SK-N-DZ (cell line): ENCODE results near the gene SNAP29.
A peak's percentile ranks its signal among the peaks of the same experiment; 100 is the strongest.
"Not testable (repeated sequence)": the region's sequence is repeated elsewhere in the genome, so short reads cannot be mapped to it uniquely, and the experiment has no call there.

ENCODE experiments used
- DNase-seq: peaks from one replicate; pipeline ENCODE4 v3.0.0-alpha.2; 2015; ENCODE audit warnings: low spot score

SNAP29 gene

GRCh38 chr22:20866736-20867135 is 7.9 kb downstream of the SNAP29 start:
- DNase-seq: no peak

GRCh38 chr22:20867179-20868024 is 8.6 kb downstream of the SNAP29 start:
- DNase-seq: peak; percentile 38

- no peak for DNase-seq
Measured at GRCh38 chr22:20868025-20868962, 9.5 kb downstream of the SNAP29 start.

- DNase-seq: no peak
Measured at GRCh38 chr22:20869234-20869633, 10.4 kb downstream of the SNAP29 start.

GRCh38 chr22:20873214-20873613 is 14.4 kb downstream of the SNAP29 start:
- DNase-seq: no peak

GRCh38 chr22:20875296-20875695 is 16.5 kb downstream of the SNAP29 start:
- no peak for DNase-seq

GRCh38 chr22:20877715-20878114 is 18.9 kb downstream of the SNAP29 start:
- DNase-seq: no peak

- DNase-seq: no peak
Measured at GRCh38 chr22:20881231-20881630, 22.4 kb downstream of the SNAP29 start.

- DNase-seq: no peak
Measured at GRCh38 chr22:20881869-20882815, 23.3 kb downstream of the SNAP29 start.

GRCh38 chr22:20882855-20883254 is 24.0 kb downstream of the SNAP29 start:
- no peak for DNase-seq

- no peak for DNase-seq
Measured at GRCh38 chr22:20884454-20884853, 25.6 kb downstream of the SNAP29 start.

- DNase-seq: no peak
Measured at GRCh38 chr22:20885017-20885556, 26.3 kb downstream of the SNAP29 start.

GRCh38 chr22:20885557-20886323 is 26.9 kb downstream of the SNAP29 start:
- DNase-seq: peak; percentile 81

- DNase-seq: no peak
Measured at GRCh38 chr22:20887375-20887774, 28.6 kb downstream of the SNAP29 start.

GRCh38 chr22:20889025-20889704 is 30.4 kb downstream of the SNAP29 start:
- DNase-seq: no peak

GRCh38 chr22:20889904-20890540 is 31.2 kb downstream of the SNAP29 start:
- no peak for DNase-seq

GRCh38 chr22:20890975-20891374 is 32.2 kb downstream of the SNAP29 start:
- no peak for DNase-seq

- DNase-seq: not testable (repeated sequence)
Measured at GRCh38 chr22:20897737-20898136, 38.9 kb downstream of the SNAP29 start.

- DNase-seq: no peak
Measured at GRCh38 chr22:20899827-20900423, 41.1 kb downstream of the SNAP29 start.
